Breast epithelium (tissue), 4 donors: ENCODE results near the gene PHB1. TPM values are rescaled to one million over a fixed set of nuclear protein-coding genes. Genes with fewer than 3 reads are reported as not detected.
A peak's percentile ranks its signal among the peaks of the same experiment; 100 is the strongest.

Source experiments
- DNase-seq, 2 donors: peaks; one replicate each; pipeline ENCODE4 v3.0.0-alpha.2; 2019; ENCODE audit warnings: low spot score in 2 of 2
- H3K27ac ChIP-seq, 2 donors: fragments of 200-600 bp; sonication (generic) in 1 of 2; one replicate each; pipeline ENCODE4 v1.5.1; 2016 to 2019; ENCODE audit warnings: mild to moderate bottlenecking in 1 of 2
- H3K27me3 ChIP-seq, 2 donors: fragments of 200-600 bp; sonication (generic) in 1 of 2; one replicate each; pipeline versions ENCODE4 v1.5.1 to v1.6.0; 2017 to 2019; ENCODE audit warnings: control low read depth in 1 of 2, mild to moderate bottlenecking in 1 of 2
- H3K36me3 ChIP-seq: fragments of 200-600 bp; one replicate; pipeline ENCODE4 v1.5.1; 2019
- H3K4me1 ChIP-seq, 2 donors: fragments of 200-600 bp; sonication (generic); one replicate each; pipeline ENCODE4 v1.5.1; 2016 to 2019; ENCODE audit warnings: control low read depth in 1 of 2
- H3K4me3 ChIP-seq, 3 donors: fragments of 200-600 bp; sonication (generic); 1 replicate in 2 of 3; 2 replicates in 1 of 3; pipeline ENCODE4 v1.5.1; 2016 to 2019; ENCODE audit warnings: mild to moderate bottlenecking in 3 of 3, moderate library complexity in 2 of 3
- H3K9me3 ChIP-seq, 2 donors: fragments of 200-600 bp; sonication (generic) in 1 of 2; one replicate each; pipeline ENCODE4 v1.5.1; 2016 to 2019; ENCODE audit warnings: control low read depth in 1 of 2
- CTCF ChIP-seq, 3 donors: fragments of 450-650 bp; IDR thresholded peaks; one replicate each; pipeline ENCODE4 v1.5.1; 2016 to 2017; ENCODE audit warnings: antibody characterized with exemption in 3 of 3, mild to moderate bottlenecking in 3 of 3, moderate library complexity in 3 of 3
- POLR2A ChIP-seq: fragments of 450-650 bp; IDR thresholded peaks from one replicate; pipeline ENCODE4 v1.6.1; 2016; ENCODE audit warnings: antibody characterized with exemption, mild to moderate bottlenecking, moderate library complexity
- POLR2AphosphoS5 ChIP-seq, 3 donors: sonication (generic); formaldehyde crosslinking; IDR thresholded peaks; one replicate each; pipeline ENCODE4 v1.6.1; 2017; ENCODE audit warnings: antibody characterized with exemption in 3 of 3
- intact Hi-C: fragments of 100-400 bp; cut with DNase I; formaldehyde crosslinking; loops from one replicate; pipeline ENCODE4 v1.15.1; 2023; ENCODE audit warnings: low total_unique reads
- total RNA-seq, 3 donors: library from RNA; depleted of rRNA; stranded (reverse); fragments of >200 nt; gene quantifications; one replicate each; pipeline ENCODE4 v1.1.0, GENCODE V29; 2016

Gene PHB1
- total RNA-seq, 3 donors from 2014 or later: 100 to 110 (median 108) TPM

GRCh38 chr17:49381033-49381432 is 33.6 kb downstream of the PHB1 start:
- DNase-seq: no peak
- H3K27me3 ChIP-seq: no peaks in the 10 kb centered on the region
- intact Hi-C loops: no loop called here
- H3K9me3 ChIP-seq: no peaks in the 10 kb centered on the region
- no peak for TF ChIP-seq POLR2AphosphoS5 (IDR thresholded peaks at IDR 0.05)
- no peak for TF ChIP-seq CTCF (IDR thresholded peaks at IDR 0.05)
- TF ChIP-seq POLR2A: no peak
- H3K27ac ChIP-seq: peak overlapping the region; percentile 46 to 61
- no peak overlapping the region for H3K4me3 ChIP-seq
- no peaks in the 10 kb centered on the region for H3K36me3 ChIP-seq
- peaks cover 0 to 19% of the 10 kb centered on the region in 2 donors for H3K4me1 ChIP-seq

- no peak for TF ChIP-seq CTCF (IDR thresholded peaks at IDR 0.05)
- TF ChIP-seq POLR2AphosphoS5 (IDR thresholded peaks at IDR 0.05): no peak
- TF ChIP-seq POLR2A: no peak
- Histone ChIP-seq H3K27ac (no peak overlapping the region), H3K4me3 (no peak overlapping the region), H3K4me1 (peaks cover 0 to 16% of the 10 kb centered on the region in 2 donors), H3K36me3 (no peaks in the 10 kb centered on the region), H3K9me3 (no peaks in the 10 kb centered on the region), H3K27me3 (no peaks in the 10 kb centered on the region)
- intact Hi-C loops: no loop called here
- no peak for DNase-seq
Measured at GRCh38 chr17:49379926-49380325, 34.8 kb downstream of the PHB1 start.

- no peak for DNase-seq
- intact Hi-C loops: no loop called here
Measured at GRCh38 chr17:49378311-49378710, 36.4 kb downstream of the PHB1 start.

DNA sequence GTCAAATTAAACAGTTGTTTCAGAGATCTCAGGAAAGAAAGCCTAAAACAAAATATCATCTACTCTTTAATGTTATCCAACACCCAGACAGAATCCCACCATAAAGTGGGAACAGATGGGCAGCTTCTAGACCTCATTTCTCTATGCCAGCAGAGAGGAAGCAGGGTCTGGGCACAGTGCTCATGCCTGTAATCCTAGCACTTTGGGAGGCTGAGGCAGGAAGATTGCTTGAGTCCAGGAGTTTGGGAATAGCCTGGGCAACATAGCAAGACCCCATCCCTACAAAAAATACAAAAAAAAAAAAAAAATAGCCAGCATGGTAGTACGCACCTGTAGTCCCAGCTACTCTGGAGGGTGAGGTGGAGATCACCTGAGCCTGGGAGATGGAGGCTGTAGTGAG is 39.1 kb downstream of the PHB1 start:
- no peaks in the 10 kb centered on the region for H3K36me3 ChIP-seq
- no peak for TF ChIP-seq POLR2AphosphoS5 (IDR thresholded peaks at IDR 0.05)
- TF ChIP-seq POLR2A: no peak
- no peak for TF ChIP-seq CTCF (IDR thresholded peaks at IDR 0.05)
- DNase-seq: no peak
- no peak overlapping the region for H3K4me3 ChIP-seq
- H3K4me1 ChIP-seq: no peaks in the 10 kb centered on the region
- no peak overlapping the region for H3K27ac ChIP-seq
- no peaks in the 10 kb centered on the region for H3K9me3 ChIP-seq
- intact Hi-C loops: no loop called here
- H3K27me3 ChIP-seq: no peaks in the 10 kb centered on the region

More at GRCh38 chr17:49378311-49378710, 36.4 kb downstream of the PHB1 start:
- H3K9me3 ChIP-seq: no peaks in the 10 kb centered on the region
- no peaks in the 10 kb centered on the region for H3K27me3 ChIP-seq
- no peaks in the 10 kb centered on the region for H3K36me3 ChIP-seq
- no peak overlapping the region for H3K27ac ChIP-seq
- no peak for TF ChIP-seq POLR2AphosphoS5 (IDR thresholded peaks at IDR 0.05)
- no peak for TF ChIP-seq CTCF (IDR thresholded peaks at IDR 0.05)
- no peak for TF ChIP-seq POLR2A
- peaks cover 0 to 11% of the 10 kb centered on the region in 2 donors for H3K4me1 ChIP-seq
- no peak overlapping the region for H3K4me3 ChIP-seq

DNA sequence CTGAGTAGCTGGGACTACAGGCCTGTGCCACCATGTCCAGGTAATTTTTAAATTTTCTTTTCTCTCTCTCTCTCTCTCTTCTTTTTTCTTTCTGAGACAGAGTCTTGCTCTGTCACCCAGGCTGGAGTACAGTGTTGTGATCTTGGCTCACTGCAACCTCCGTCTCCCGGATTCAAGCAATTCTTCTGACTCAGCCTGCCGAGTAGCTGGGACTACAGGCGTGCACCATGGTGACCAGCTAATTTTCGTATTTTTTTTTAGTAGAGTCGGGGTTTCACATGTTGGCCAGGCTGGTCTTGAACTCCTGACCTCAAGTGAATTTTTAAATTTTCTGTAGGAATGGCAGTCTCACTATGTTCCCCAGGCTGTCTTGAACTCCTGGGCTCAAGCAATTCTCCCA is 41.6 kb downstream of the PHB1 start:
- Histone ChIP-seq H3K27me3 (no peaks in the 10 kb centered on the region), H3K9me3 (no peaks in the 10 kb centered on the region), H3K27ac (no peak overlapping the region), H3K4me3 (no peak overlapping the region), H3K36me3 (no peaks in the 10 kb centered on the region), H3K4me1 (no peaks in the 10 kb centered on the region)
- intact Hi-C loops: no loop called here
- TF ChIP-seq POLR2AphosphoS5 (IDR thresholded peaks at IDR 0.05): no peak
- TF ChIP-seq CTCF (IDR thresholded peaks at IDR 0.05): no peak
- no peak for TF ChIP-seq POLR2A
- no peak for DNase-seq
